ENCODE measurements around the gene GOLGA3. TPM values are rescaled to one million over a fixed set of nuclear protein-coding genes. Genes with fewer than 3 reads are reported as not detected.

Gene GOLGA3
- total and polyA plus RNA-seq, 2 donors (not counting 1 experiment from before 2014, with no cell fraction given), result 32.7 to 66.0 TPM

DNA sequence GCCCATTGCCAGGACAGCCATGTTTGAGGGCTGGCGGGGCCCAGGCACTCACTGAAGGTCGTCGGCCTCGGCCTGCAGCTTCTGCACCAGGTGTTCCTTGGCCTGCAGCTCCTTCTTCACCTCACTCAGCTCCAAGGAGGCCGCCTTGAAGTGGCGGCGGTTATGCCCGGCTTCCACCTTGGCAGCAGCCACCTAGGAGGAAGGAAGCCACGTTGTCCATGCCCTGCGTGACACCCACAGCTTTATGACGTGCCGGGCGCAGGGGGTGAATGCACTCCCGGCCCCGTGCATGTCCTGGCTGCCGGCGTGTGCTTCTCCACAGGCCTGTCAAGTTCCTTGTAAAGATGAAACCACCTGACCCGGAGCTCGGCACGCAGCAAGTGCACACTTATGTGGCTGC is 51.1 kb downstream of the GOLGA3 start:
- ATAC-seq (ENCODE audit: low read depth) (no peak), DNase-seq (no peak)
- peaks cover 0 to 4% (median 0%) of the 10 kb centered on the region in 3 donors for H3K9me3 ChIP-seq (ENCODE audit: control extremely low read depth in 1 of 3, control insufficient read depth in 2 of 3, insufficient read depth in 1 of 3, low read length in 2 of 3)
- TF ChIP-seq EZH2 (IDR thresholded peaks at IDR 0.05; ENCODE audit: borderline replicate concordance, insufficient read depth, low read depth, low read length, poor library complexity, severe bottlenecking), result no peak
- TF ChIP-seq, protein P1, sequence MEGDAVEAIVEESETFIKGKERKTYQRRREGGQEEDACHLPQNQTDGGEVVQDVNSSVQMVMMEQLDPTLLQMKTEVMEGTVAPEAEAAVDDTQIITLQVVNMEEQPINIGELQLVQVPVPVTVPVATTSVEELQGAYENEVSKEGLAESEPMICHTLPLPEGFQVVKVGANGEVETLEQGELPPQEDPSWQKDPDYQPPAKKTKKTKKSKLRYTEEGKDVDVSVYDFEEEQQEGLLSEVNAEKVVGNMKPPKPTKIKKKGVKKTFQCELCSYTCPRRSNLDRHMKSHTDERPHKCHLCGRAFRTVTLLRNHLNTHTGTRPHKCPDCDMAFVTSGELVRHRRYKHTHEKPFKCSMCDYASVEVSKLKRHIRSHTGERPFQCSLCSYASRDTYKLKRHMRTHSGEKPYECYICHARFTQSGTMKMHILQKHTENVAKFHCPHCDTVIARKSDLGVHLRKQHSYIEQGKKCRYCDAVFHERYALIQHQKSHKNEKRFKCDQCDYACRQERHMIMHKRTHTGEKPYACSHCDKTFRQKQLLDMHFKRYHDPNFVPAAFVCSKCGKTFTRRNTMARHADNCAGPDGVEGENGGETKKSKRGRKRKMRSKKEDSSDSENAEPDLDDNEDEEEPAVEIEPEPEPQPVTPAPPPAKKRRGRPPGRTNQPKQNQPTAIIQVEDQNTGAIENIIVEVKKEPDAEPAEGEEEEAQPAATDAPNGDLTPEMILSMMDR (IDR thresholded peaks at IDR 0.05), result no peak
- ChIA-PET POLR2A (no interaction called here), CTCF (no interaction called here)
- H3K4me2 ChIP-seq (replicated peaks; ENCODE audit: low read depth, low read length, poor library complexity, severe bottlenecking), result no peak overlapping the region
- H3K36me3 ChIP-seq (replicated peaks in 1 of 2; ENCODE audit: control extremely low read depth in 1 of 2, control insufficient read depth in 1 of 2, extremely low read depth in 1 of 2, insufficient read depth in 2 of 2, low read length in 1 of 2), result peaks cover 7 to 75% of the 10 kb centered on the region in 2 experiments
- no peak overlapping the region for H3K27ac ChIP-seq (ENCODE audit: low read length in 2 of 2)
- H2AFZ ChIP-seq (ENCODE audit: insufficient read depth, low read depth, low read length, poor library complexity, severe bottlenecking), result no peak overlapping the region
- no peaks in the 10 kb centered on the region for H3K27me3 ChIP-seq (replicated peaks in 1 of 4; ENCODE audit: control extremely low read depth in 1 of 4, control insufficient read depth in 3 of 4, insufficient read depth in 4 of 4, low read length in 3 of 4)
- peaks cover 4% of the 10 kb centered on the region for H4K20me1 ChIP-seq (ENCODE audit: control insufficient read depth, insufficient read depth, low read length, poor library complexity, severe bottlenecking)
- Mint-ChIP-seq H3K27me3 (no peaks in the 10 kb centered on the region), H3K27ac (no peak overlapping the region), H3K4me3 (no peak overlapping the region), H3K9me3 (ENCODE audit: insufficient read depth) (no peaks in the 10 kb centered on the region), H3K4me1 (peaks cover 10% of the 10 kb centered on the region)
- intact Hi-C loops (cut with micrococcal nuclease), result no loop called here
- no peak overlapping the region for H3K4me3 ChIP-seq (ENCODE audit: control extremely low read depth in 1 of 5, extremely low read depth in 1 of 5, insufficient read depth in 1 of 5, low read depth in 2 of 5, low read length in 4 of 5)
- H3K9ac ChIP-seq (ENCODE audit: low read length), result no peak overlapping the region
- H3K4me1 ChIP-seq (ENCODE audit: control insufficient read depth in 2 of 2, insufficient read depth in 2 of 2, low read length in 2 of 2), result peaks cover 7 to 15% of the 10 kb centered on the region in 2 donors
- peaks cover 6% of the 10 kb centered on the region for H3K79me2 ChIP-seq (ENCODE audit: control insufficient read depth, insufficient read depth, low read length)
- 95% methylated on average over 20 of the region's 20 CpGs for WGBS (ENCODE audit: insufficient coverage)

DNA sequence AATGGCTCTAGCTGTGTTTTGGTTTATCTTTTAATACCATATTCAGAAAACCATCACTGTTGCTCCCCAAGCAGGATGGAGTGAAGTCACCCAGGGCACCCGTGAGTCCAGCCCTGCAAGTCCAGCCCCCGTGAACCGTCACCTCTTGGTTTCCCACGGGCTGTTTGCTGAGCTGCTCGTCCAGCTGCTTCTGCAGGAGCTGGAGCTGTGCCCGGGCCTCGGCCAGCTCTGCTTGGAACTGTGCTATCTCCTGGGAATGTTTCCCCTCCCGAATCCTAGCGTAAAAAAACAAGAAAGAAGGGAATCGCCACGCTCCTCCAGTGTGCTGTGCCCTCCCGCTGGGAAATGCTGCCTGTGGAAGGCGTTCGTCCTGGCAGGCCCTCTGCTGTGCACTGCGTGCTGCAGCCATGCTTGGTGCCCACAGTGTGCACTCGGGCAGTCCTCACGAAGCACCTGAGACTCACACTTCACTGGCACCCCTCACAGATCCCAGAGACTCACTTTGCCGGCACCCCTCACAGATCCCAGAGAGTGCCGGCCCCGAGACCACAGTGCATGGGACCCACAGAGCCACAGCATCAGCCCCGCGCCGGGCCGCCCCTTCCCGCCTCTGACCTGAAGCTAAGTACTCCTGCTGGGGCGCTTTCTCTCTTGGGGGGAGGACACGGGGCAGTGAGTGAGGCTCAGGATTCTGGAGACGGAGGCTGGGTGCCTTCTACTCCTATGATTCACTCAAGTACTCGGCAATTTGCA is 51.7 kb downstream of the GOLGA3 start:
- H3K27me3 Mint-ChIP-seq, result no peaks in the 10 kb centered on the region
- POLR2A ChIA-PET, result no interaction called here
- H3K4me1 ChIP-seq (ENCODE audit: control insufficient read depth in 2 of 2, insufficient read depth in 2 of 2, low read length in 2 of 2), result peaks cover 13 to 21% of the 10 kb centered on the region in 2 donors

More for the DNA sequence above, 51.7 kb downstream of the GOLGA3 start:
- H3K4me3 ChIP-seq (ENCODE audit: control extremely low read depth in 1 of 5, extremely low read depth in 1 of 5, insufficient read depth in 1 of 5, low read depth in 2 of 5, low read length in 4 of 5), result no peak overlapping the region
- peaks cover 4% of the 10 kb centered on the region for H4K20me1 ChIP-seq (ENCODE audit: control insufficient read depth, insufficient read depth, low read length, poor library complexity, severe bottlenecking)
- no peaks in the 10 kb centered on the region for H3K9me3 Mint-ChIP-seq (ENCODE audit: insufficient read depth)
- H3K27ac ChIP-seq (ENCODE audit: low read length in 2 of 2), result no peak overlapping the region
- 99% methylated on average over 19 of the region's 29 CpGs for WGBS (ENCODE audit: insufficient coverage)
- peaks cover 7 to 70% of the 10 kb centered on the region in 2 experiments for H3K36me3 ChIP-seq (replicated peaks in 1 of 2; ENCODE audit: control extremely low read depth in 1 of 2, control insufficient read depth in 1 of 2, extremely low read depth in 1 of 2, insufficient read depth in 2 of 2, low read length in 1 of 2)
- no peak for DNase-seq
- peaks cover 6% of the 10 kb centered on the region for H3K79me2 ChIP-seq (ENCODE audit: control insufficient read depth, insufficient read depth, low read length)
- no peaks in the 10 kb centered on the region for H3K27me3 ChIP-seq (replicated peaks in 1 of 4; ENCODE audit: control extremely low read depth in 1 of 4, control insufficient read depth in 3 of 4, insufficient read depth in 4 of 4, low read length in 3 of 4)
- H3K9ac ChIP-seq (ENCODE audit: low read length), result no peak overlapping the region
- H3K4me2 ChIP-seq (replicated peaks; ENCODE audit: low read depth, low read length, poor library complexity, severe bottlenecking), result no peak overlapping the region
- peaks cover 0 to 4% (median 0%) of the 10 kb centered on the region in 3 donors for H3K9me3 ChIP-seq (ENCODE audit: control extremely low read depth in 1 of 3, control insufficient read depth in 2 of 3, insufficient read depth in 1 of 3, low read length in 2 of 3)
- ATAC-seq (ENCODE audit: low read depth), result no peak
- H2AFZ ChIP-seq (ENCODE audit: insufficient read depth, low read depth, low read length, poor library complexity, severe bottlenecking), result no peak overlapping the region
- CTCF ChIA-PET, result no interaction called here
- intact Hi-C loops (cut with micrococcal nuclease), result no loop called here
- peaks cover 17% of the 10 kb centered on the region for H3K4me1 Mint-ChIP-seq
- no peak overlapping the region for H3K4me3 Mint-ChIP-seq
- no peak overlapping the region for H3K27ac Mint-ChIP-seq
- TF ChIP-seq EZH2 (IDR thresholded peaks at IDR 0.05; ENCODE audit: borderline replicate concordance, insufficient read depth, low read depth, low read length, poor library complexity, severe bottlenecking), result no peak
- TF ChIP-seq, protein P1 (IDR thresholded peaks at IDR 0.05), result no peak

Data from B cell (primary cell).